Neutrophil (primary cell): ENCODE data around the gene PRSS27.
"Not testable (repeated sequence)": the region's sequence is repeated elsewhere in the genome, so short reads cannot be mapped to it uniquely, and the experiment has no call there.

Experiments used
- H3K27ac ChIP-seq: fragments of 200-600 bp; sonication (generic); 2 replicates; pipeline ENCODE4 v1.5.1; 2016; ENCODE audit warnings: mild to moderate bottlenecking, moderate library complexity
- H3K27me3 ChIP-seq: fragments of 200-600 bp; sonication (generic); 2 replicates; pipeline ENCODE4 v1.6.0; 2016; ENCODE audit warnings: mild to moderate bottlenecking
- H3K36me3 ChIP-seq: fragments of 200-600 bp; sonication (generic); 2 replicates; pipeline ENCODE4 v1.5.1; 2017
- H3K4me1 ChIP-seq, 2 experiments: fragments of 200-600 bp in 1 of 2; sonication (generic) in 1 of 2; 1 replicate in 1 of 2; 2 replicates in 1 of 2; pipeline versions ENCODE4 v1.5.1 to v1.6.1; 2013 to 2016; ENCODE audit warnings: low read depth in 1 of 2, low read length in 1 of 2, mild to moderate bottlenecking in 1 of 2, moderate library complexity in 1 of 2; ENCODE audit not compliant: control insufficient read depth in 1 of 2, insufficient read depth in 1 of 2
- H3K4me3 ChIP-seq, 2 experiments: fragments of 200-600 bp in 1 of 2; sonication (generic) in 1 of 2; 1 replicate in 1 of 2; 2 replicates in 1 of 2; pipeline ENCODE4 v1.5.1; 2013 to 2016; ENCODE audit warnings: low read depth in 1 of 2, low read length in 1 of 2, mild to moderate bottlenecking in 1 of 2, moderate library complexity in 1 of 2
- H3K9me3 ChIP-seq: fragments of 200-600 bp; sonication (generic); 2 replicates; pipeline ENCODE4 v1.5.1; 2016
- CTCF ChIP-seq: fragments of 200-600 bp; sonication (generic); IDR thresholded peaks from 2 replicates; pipeline ENCODE4 v1.5.1; 2016; ENCODE audit warnings: antibody characterized with exemption

The PRSS27 gene

DNA sequence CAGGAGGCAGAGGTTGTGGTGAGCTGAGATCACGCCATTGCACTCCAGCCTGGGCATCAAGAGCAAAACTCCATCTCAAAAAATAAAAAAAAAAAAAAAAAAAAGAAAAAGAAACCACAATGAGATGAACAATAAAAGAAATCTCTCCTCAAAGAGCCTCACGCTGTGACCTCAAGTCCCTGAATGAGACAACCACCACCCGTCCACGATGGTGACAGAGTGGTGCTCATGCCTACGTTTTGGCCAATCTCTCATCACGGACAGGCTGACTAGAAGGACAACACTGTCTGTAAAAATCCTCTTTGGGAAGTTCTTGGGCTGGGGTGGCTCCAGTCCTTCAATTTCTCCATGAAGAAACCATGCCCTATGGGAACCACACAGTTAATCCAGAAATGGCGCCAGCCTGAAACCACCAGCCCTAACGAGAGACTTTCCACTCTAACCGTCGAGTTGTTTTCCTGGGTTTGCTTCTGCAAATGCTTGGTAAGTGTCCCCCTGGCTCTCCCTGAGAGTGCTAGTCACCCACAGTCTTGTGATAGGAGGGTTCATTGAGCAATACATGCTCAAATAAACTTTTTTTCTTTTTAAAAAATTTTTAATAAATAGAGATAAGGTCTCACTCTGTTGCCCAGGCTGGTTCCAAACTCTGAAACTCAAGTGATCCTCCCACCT is 15.0 kb upstream of the PRSS27 start:
- TF ChIP-seq CTCF, result no peak
- H3K4me1 ChIP-seq, result no peaks in the 10 kb centered on the region
- no peaks in the 10 kb centered on the region for H3K9me3 ChIP-seq
- no peak overlapping the region for H3K27ac ChIP-seq
- H3K4me3 ChIP-seq, result no peak overlapping the region
- no peaks in the 10 kb centered on the region for H3K27me3 ChIP-seq
- H3K36me3 ChIP-seq, result no peaks in the 10 kb centered on the region

DNA sequence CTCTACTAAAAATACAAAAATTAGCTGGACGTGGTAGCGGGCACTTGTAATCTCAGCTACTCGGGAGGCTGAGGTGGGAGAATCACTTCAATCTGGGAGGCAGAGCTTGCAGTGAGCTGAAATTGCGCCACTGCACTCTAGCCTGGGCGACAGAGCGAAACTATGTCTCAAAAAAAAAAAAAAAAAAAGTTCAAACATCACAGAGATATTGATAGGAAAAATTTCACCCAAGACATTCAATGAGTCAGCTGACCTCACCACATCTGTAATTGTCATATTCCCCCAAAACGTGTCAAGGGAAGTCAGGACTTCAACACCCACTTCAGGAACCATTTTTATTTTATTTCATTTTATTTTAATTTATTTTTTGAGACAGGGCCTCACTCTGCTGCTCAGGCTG is 8.0 kb upstream of the PRSS27 start:
- no peak for TF ChIP-seq CTCF
- H3K4me3 ChIP-seq, result no peak overlapping the region
- no peaks in the 10 kb centered on the region for H3K9me3 ChIP-seq
- no peaks in the 10 kb centered on the region for H3K36me3 ChIP-seq
- H3K27ac ChIP-seq, result no peak overlapping the region
- peaks cover 24% of the 10 kb centered on the region for H3K27me3 ChIP-seq
- H3K4me1 ChIP-seq, result no peaks in the 10 kb centered on the region

GRCh38 chr16:2726923-2727322 is 6.9 kb upstream of the PRSS27 start:
- no peak for TF ChIP-seq CTCF
- H3K4me3 ChIP-seq, result no peak overlapping the region
- no peak overlapping the region for H3K27ac ChIP-seq
- no peaks in the 10 kb centered on the region for H3K9me3 ChIP-seq
- no peaks in the 10 kb centered on the region for H3K4me1 ChIP-seq
- H3K27me3 ChIP-seq, result peaks cover 24% of the 10 kb centered on the region
- no peaks in the 10 kb centered on the region for H3K36me3 ChIP-seq

DNA sequence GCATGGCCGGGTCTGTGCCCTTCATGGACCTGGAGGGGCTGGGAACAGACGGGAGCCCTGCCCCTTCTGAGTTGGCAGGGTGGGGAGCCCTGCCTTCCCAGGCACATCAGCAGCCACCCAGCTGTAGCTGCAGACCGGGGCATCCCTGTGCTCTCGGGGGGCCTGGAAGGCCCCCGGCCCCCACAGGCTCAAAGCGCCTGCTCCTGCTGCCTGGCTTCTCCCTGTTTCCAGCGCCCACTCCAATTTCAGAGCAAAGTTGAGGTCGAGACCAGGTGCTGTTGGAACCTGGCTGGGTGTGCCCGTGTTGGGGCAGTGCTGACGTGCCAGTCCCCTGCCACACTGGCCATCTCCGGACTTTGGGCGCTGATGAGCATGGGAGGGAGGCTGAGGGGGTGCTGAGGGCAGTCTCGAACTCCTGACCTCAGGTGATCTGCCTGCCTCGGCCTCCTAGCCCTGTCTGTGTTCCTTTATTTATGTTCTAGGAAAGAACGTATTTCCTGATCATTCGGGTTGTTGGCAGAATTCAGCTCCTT is 4.9 kb upstream of the PRSS27 start:
- Histone ChIP-seq H3K27me3 (peaks cover 24% of the 10 kb centered on the region), H3K27ac (no peak overlapping the region), H3K9me3 (no peaks in the 10 kb centered on the region), H3K36me3 (no peaks in the 10 kb centered on the region), H3K4me3 (no peak overlapping the region), H3K4me1 (peaks cover 2 to 10% of the 10 kb centered on the region in 2 experiments)
- TF ChIP-seq CTCF, result no peak

DNA sequence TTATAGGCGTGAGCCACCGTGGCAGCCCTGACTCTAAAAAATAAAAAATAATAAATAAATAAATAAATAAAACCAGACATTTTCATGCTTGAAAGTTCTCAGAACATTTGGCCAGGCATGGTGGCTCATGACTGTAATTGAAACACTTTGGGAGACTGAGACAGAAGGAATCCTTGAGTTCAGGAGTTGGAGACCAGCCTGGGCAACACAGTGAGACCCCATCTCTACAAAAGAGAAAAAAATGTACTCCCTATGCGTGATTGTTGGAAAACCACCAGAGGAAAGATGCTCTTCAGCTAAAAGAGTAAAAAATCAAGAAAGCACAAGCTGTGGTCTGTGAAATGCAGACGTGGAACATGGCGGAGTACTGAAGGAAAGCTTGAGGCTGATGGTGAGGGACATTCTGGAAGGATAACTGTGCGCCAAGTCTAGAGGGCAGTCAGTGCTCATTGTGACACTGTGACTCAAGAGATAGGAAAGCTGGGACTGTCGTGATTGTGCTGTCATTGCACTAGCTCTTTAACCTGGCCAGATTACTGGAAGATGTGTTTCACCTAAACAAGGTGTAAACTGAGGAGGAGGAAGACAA is 4.2 kb upstream of the PRSS27 start:
- H3K36me3 ChIP-seq, result no peaks in the 10 kb centered on the region
- no peak overlapping the region for H3K27ac ChIP-seq
- H3K27me3 ChIP-seq, result peaks cover 24% of the 10 kb centered on the region
- H3K9me3 ChIP-seq, result no peaks in the 10 kb centered on the region
- H3K4me3 ChIP-seq, result no peak overlapping the region
- H3K4me1 ChIP-seq, result peaks cover 2 to 10% of the 10 kb centered on the region in 2 experiments
- no peak for TF ChIP-seq CTCF

GRCh38 chr16:2721634-2722173 is 1.7 kb upstream of the PRSS27 start:
- H3K9me3 ChIP-seq, H3K36me3 ChIP-seq: not testable (repeated sequence)
- peaks cover 2 to 10% of the 10 kb centered on the region in 2 experiments for H3K4me1 ChIP-seq
- peaks cover 35% of the 10 kb centered on the region for H3K27me3 ChIP-seq
- H3K27ac ChIP-seq, result peak overlapping the region; percentile 76
- peak overlapping the region; percentile 66 to 86 for H3K4me3 ChIP-seq
